Thyroid gland (tissue), 4 donors: Measurements from ENCODE around the gene PTCD3. TPM values are rescaled to one million over a fixed set of nuclear protein-coding genes. Genes with fewer than 3 reads are reported as not detected.

Experiments
- DNase-seq, 2 donors: peaks; one replicate each; pipeline ENCODE4 v3.0.0-alpha.2; 2019
- H3K27ac ChIP-seq, 3 donors: fragments of 200-600 bp; sonication (generic); 1 replicate in 2 of 3; 2 replicates in 1 of 3; pipeline ENCODE4 v1.5.1; 2016 to 2019; ENCODE audit warnings: mild to moderate bottlenecking in 1 of 3, moderate library complexity in 1 of 3
- H3K27me3 ChIP-seq: fragments of 200-600 bp; sonication (generic); one replicate; pipeline ENCODE4 v1.5.1; 2019
- H3K36me3 ChIP-seq, 2 donors: fragments of 200-600 bp; sonication (generic); one replicate each; pipeline ENCODE4 v1.5.1; 2016 to 2019
- H3K4me1 ChIP-seq, 2 donors: fragments of 200-600 bp; sonication (generic); one replicate each; pipeline ENCODE4 v1.5.1; 2017 to 2019
- H3K4me3 ChIP-seq, 3 donors: fragments of 200-600 bp; sonication (generic); replicated peaks in 1 of 3; 1 replicate in 2 of 3; 2 replicates in 1 of 3; pipeline ENCODE4 v1.5.1; 2016; ENCODE audit warnings: mild to moderate bottlenecking in 1 of 3
- H3K9me3 ChIP-seq: fragments of 200-600 bp; sonication (generic); one replicate; pipeline ENCODE4 v1.5.1; 2017
- POLR2A ChIP-seq, 2 donors: fragments of 450-650 bp; IDR thresholded peaks; one replicate each; pipeline ENCODE4 v1.6.1; 2017; ENCODE audit warnings: antibody characterized with exemption in 2 of 2, mild to moderate bottlenecking in 2 of 2, moderate library complexity in 1 of 2
- WGBS, 2 donors: methylation state at CpG; one replicate each; pipeline ENCODE4 v1.1.5; 2017; 5-methylcytosine and 5-hydroxymethylcytosine counted together
- intact Hi-C: fragments of 100-400 bp; cut with DNase I; formaldehyde crosslinking; loops from one replicate; pipeline ENCODE4 v1.15.1; 2023
- total RNA-seq, 4 donors: library from RNA; depleted of rRNA; stranded (reverse); fragments of >200 nt; gene quantifications; one replicate each; pipeline ENCODE4 v1.2.3, GENCODE V29; 2016
- TF ChIP-seq, protein P1 (sequence below), 6 experiments: fragments of 200-600 bp in 3 of 6; fragments of 450-650 bp in 3 of 6; sonication (generic) in 3 of 6; IDR thresholded peaks; one replicate each; pipeline ENCODE4 v1.5.1; 2016 to 2019; ENCODE audit warnings: antibody characterized with exemption in 6 of 6, mild to moderate bottlenecking in 2 of 6, inconsistent platforms in 1 of 6, moderate library complexity in 1 of 6

The PTCD3 gene
- total RNA-seq, 4 donors from 2014 or later = 91.4 to 522 (median 160) TPM

DNA sequence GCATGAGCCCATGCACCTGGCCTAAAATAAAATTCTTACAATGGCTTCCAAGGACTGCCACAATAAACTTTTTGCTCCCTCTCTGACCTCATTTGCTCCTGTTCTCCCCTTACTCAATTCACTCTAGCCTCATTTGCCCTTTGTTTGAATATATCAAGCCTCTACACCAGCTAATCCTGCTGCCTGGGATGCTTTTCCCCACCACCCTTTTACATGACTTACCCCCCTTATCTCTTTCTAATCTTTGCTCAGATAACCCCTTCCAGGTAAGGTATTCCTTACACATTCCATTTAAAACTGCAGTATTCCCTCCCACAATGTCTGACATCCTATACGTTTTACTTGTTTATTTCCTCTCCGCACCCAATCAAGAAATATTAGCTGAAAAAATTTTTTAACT is 66.6 kb downstream of the PTCD3 start:
- Histone ChIP-seq H3K27ac (no peak overlapping the region), H3K4me1 (no peaks in the 10 kb centered on the region), H3K9me3 (no peaks in the 10 kb centered on the region), H3K27me3 (no peaks in the 10 kb centered on the region), H3K4me3 (no peak overlapping the region), H3K36me3 (peaks cover 8 to 27% of the 10 kb centered on the region in 2 donors)
- TF ChIP-seq, protein P1, sequence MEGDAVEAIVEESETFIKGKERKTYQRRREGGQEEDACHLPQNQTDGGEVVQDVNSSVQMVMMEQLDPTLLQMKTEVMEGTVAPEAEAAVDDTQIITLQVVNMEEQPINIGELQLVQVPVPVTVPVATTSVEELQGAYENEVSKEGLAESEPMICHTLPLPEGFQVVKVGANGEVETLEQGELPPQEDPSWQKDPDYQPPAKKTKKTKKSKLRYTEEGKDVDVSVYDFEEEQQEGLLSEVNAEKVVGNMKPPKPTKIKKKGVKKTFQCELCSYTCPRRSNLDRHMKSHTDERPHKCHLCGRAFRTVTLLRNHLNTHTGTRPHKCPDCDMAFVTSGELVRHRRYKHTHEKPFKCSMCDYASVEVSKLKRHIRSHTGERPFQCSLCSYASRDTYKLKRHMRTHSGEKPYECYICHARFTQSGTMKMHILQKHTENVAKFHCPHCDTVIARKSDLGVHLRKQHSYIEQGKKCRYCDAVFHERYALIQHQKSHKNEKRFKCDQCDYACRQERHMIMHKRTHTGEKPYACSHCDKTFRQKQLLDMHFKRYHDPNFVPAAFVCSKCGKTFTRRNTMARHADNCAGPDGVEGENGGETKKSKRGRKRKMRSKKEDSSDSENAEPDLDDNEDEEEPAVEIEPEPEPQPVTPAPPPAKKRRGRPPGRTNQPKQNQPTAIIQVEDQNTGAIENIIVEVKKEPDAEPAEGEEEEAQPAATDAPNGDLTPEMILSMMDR (IDR thresholded peaks at IDR 0.05) = no peak
- TF ChIP-seq POLR2A (IDR thresholded peaks at IDR 0.05) = no peak
- DNase-seq = no peak
- WGBS, 2 donors = 45 to 48% methylated on average over 2 of the region's 2 CpGs
- intact Hi-C loops = no loop called here

DNA sequence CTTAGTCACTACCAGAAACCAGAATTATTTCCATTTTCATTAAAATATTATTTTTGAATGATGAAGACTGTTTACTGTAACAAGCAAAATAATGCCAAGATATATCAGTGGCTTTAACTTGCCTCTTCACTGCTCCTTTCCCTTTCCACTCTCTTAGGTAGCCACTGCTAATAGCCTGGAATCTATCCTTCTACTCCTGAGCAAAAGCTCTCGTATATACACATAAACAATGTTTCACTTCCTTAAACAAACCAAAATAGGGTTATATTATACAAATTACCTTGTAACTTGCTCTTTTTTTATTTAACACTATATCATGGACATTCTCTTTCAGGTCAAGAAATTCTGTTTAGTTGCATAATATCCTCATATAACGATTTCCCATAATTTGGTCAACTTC is 68.4 kb downstream of the PTCD3 start:
- no peak for DNase-seq
- Histone ChIP-seq H3K4me1 (no peaks in the 10 kb centered on the region), H3K27me3 (no peaks in the 10 kb centered on the region), H3K36me3 (peaks cover 20 to 25% of the 10 kb centered on the region in 2 donors), H3K4me3 (no peak overlapping the region), H3K27ac (no peak overlapping the region), H3K9me3 (no peaks in the 10 kb centered on the region)
- 80 to 83% methylated on average over 2 of the region's 2 CpGs for WGBS, 2 donors
- intact Hi-C loops = no loop called here
- no peak for TF ChIP-seq POLR2A (IDR thresholded peaks at IDR 0.05)
- TF ChIP-seq, protein P1 (IDR thresholded peaks at IDR 0.05) = no peak

DNA sequence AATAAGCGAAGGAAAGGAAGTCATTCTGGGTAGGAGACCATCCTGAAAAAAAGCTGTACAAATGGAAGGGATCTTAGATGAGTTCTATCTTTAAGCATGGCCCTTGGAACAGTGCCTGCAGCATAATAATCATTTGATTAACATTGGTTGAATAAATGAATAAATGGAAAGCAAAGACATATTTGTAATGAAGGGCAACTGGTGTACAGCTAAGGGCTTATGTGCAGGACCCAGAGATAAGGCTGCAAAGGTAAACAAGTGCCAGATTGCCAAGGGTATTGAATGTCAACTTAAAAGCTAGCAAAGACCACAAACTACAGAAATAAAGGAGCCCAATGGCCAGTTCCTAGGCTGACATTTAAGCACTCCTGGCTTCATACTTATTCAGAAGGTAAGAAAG is 69.8 kb downstream of the PTCD3 start:
- intact Hi-C loops = no loop called here
- H3K27ac ChIP-seq = no peak overlapping the region
- 94 to 98% methylated on average over 1 of the region's 1 CpG for WGBS, 2 donors
- no peak for DNase-seq
- no peak overlapping the region for H3K4me3 ChIP-seq
- H3K36me3 ChIP-seq = peaks cover 13 to 14% of the 10 kb centered on the region in 2 donors
- no peaks in the 10 kb centered on the region for H3K9me3 ChIP-seq
- no peak for TF ChIP-seq POLR2A (IDR thresholded peaks at IDR 0.05)
- H3K27me3 ChIP-seq = no peaks in the 10 kb centered on the region
- no peaks in the 10 kb centered on the region for H3K4me1 ChIP-seq

DNA sequence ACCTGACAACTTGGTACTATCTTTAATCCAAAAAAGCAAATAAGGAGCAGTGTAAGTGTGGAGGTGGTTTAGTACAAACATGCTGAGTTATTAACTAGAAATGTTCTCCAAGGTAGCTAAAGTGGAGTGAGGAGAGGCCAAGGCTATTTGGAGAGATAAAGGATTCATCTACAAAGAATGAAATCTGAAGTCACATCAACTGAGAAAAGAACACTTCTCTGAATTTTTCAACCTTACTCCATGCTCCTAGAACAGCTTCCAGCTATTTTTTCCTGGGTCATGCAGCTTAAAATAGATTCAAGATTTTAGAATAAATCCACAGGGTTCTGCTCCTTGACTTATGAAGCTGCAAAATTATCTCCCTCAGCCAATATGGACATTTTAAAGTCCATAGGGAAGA is 70.6 kb downstream of the PTCD3 start:
- Histone ChIP-seq H3K4me1 (no peaks in the 10 kb centered on the region), H3K9me3 (no peaks in the 10 kb centered on the region), H3K27me3 (no peaks in the 10 kb centered on the region), H3K36me3 (peaks cover 8 to 13% of the 10 kb centered on the region in 2 donors), H3K27ac (no peak overlapping the region), H3K4me3 (no peak overlapping the region)
- DNase-seq = no peak
- no peak for TF ChIP-seq POLR2A (IDR thresholded peaks at IDR 0.05)
- TF ChIP-seq, protein P1 (IDR thresholded peaks at IDR 0.05) = no peak
- intact Hi-C loops = no loop called here

DNA sequence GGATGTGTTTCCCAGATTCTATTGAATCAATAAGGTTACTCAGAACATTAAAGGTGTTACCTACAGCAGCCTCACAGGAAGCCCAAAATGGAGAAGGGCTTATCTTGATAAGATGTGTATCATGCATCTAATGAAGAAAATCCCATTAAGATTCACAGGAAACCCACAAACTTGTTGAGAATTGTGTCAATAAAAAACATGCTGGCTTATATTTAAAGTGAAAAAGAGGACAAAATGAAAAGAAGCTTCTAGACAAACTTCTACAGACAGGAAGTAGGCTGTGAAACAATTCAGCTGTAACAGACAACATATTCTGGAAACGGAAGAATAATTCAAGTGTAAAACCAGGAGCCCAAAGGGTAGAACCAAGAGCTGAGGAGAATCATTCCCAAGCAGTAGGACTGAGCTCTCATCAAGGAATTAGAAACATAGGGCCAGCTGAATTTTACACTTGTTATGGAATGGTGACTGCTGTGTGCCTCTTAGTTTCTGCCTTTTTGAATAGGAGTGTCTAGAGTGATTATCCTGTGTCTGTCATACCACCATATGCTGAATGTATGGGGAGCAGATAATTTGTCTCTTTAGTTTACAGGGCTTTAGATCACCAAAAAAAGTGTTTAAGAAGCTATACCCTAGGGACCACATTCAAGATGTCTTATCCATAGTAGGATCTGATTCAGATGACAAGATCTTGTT is 79.6 kb downstream of the PTCD3 start:
- Histone ChIP-seq H3K36me3 (no peaks in the 10 kb centered on the region), H3K27ac (peak overlapping the region in 1 of 3 donors; percentile 55), H3K27me3 (no peaks in the 10 kb centered on the region), H3K4me3 (no peak overlapping the region), H3K9me3 (no peaks in the 10 kb centered on the region), H3K4me1 (peaks cover 17 to 21% of the 10 kb centered on the region in 2 donors)
- WGBS, 2 donors = 13 to 19% methylated on average over 1 of the region's 1 CpG
- TF ChIP-seq, protein P1 (IDR thresholded peaks at IDR 0.05) = no peak
- no peak for TF ChIP-seq POLR2A (IDR thresholded peaks at IDR 0.05)
- intact Hi-C loops = no loop called here
- no peak for DNase-seq
